Measurements from ENCODE around the gene KLF9. TPM values are rescaled to one million over a fixed set of nuclear protein-coding genes. Genes with fewer than 3 reads are reported as not detected.

Gene KLF9
- 23.5 and 30.6 TPM in 2 replicates for total RNA-seq

DNA sequence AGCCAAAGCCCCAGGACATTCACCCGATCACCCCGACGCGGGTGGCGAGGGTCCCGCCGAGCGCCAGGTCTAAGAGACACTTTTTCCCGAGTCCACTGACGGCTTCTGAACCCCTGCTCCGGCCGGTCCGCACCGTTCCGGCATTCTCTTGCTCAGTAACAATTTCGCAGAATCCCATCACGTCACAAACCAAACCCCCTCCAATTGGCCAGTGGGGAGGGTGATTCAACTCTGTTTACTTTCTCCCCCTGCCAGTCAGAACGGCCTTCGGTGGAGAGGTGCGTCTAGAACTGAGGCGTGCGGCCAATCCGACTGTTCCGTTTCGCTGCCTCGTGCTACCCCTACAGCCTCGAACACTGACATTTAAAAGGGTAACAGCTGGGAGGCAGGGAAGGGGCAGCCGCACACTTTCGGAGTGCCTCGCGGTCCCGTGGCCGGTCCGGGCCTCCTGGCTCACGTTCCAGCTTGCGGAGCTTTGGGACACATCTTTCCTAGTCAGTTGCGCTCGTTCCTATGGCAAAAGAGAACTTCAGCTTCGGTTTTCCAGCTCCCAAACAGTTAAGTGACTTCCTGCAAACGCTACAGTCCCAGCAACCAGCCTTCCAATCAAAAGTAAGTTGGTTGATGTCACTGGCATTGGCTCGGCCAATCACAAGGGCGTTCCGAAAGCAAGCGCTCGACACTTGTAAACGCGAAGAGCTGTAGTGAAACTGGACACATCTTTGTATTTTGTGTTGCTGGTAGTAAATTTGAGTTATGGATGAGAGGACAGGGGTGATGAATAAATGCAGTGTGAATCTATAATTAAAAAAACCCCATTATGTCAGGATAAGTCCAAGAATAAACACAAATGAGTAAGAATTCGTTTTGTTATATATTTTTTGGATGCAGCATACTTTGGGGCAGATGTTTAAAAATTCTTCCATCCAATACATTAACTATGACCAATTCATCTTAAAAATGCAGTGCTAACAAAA, at the start of gene KLF9:
TSS of gene KLF9 (minus strand) at position 859 of the 977 bp plus-strand sequence. CDS start 1,294 bp downstream, outside the sequence.

Other genes with a start within 250 kb of the KLF9 start
- gene SMC5, start 155.7 kb downstream of the KLF9 start, total RNA-seq = 15.1 and 21.9 TPM in 2 replicates

Measured in dermis lymphatic vessel endothelial cell (primary cell).